Vagina (tissue), 2 donors: ENCODE data around the gene TKTL1. TPM values are rescaled to one million over a fixed set of nuclear protein-coding genes. Genes with fewer than 3 reads are reported as not detected.
"Not testable (repeated sequence)": the region's sequence is repeated elsewhere in the genome, so short reads cannot be mapped to it uniquely, and the experiment has no call there.

Experiments used
- DNase-seq, 2 donors: peaks; one replicate each; pipeline ENCODE4 v3.0.0-alpha.2; 2017; ENCODE audit errors: extremely low spot score in 2 of 2
- H3K27ac ChIP-seq: fragments of 200-600 bp; sonication (generic); one replicate; pipeline ENCODE4 v1.5.1; 2019
- H3K27me3 ChIP-seq: fragments of 200-600 bp; sonication (generic); one replicate; pipeline ENCODE4 v1.5.1; 2019
- H3K36me3 ChIP-seq, 2 donors: fragments of 200-600 bp; sonication (generic); one replicate each; pipeline ENCODE4 v1.5.1; 2017 to 2019
- H3K4me1 ChIP-seq: fragments of 200-600 bp; sonication (generic); one replicate; pipeline ENCODE4 v1.5.1; 2019
- H3K4me3 ChIP-seq, 2 donors: fragments of 200-600 bp; sonication (generic); 1 replicate in 1 of 2; 2 replicates in 1 of 2; pipeline ENCODE4 v1.5.1; 2016 to 2019
- H3K9me3 ChIP-seq: fragments of 200-600 bp; sonication (generic); one replicate; pipeline ENCODE4 v1.5.1; 2019
- CTCF ChIP-seq, 3 experiments: fragments of 450-650 bp in 2 of 3; fragments of 200-600 bp in 1 of 3; sonication (generic) in 1 of 3; IDR thresholded peaks; one replicate each; pipeline ENCODE4 v1.5.1; 2017 to 2019; ENCODE audit warnings: antibody characterized with exemption in 3 of 3, mild to moderate bottlenecking in 2 of 3, moderate library complexity in 2 of 3
- POLR2A ChIP-seq, 2 donors: fragments of 450-650 bp; IDR thresholded peaks; one replicate each; pipeline ENCODE4 v1.6.1; 2017; ENCODE audit warnings: antibody characterized with exemption in 2 of 2, mild to moderate bottlenecking in 2 of 2, moderate library complexity in 2 of 2
- POLR2AphosphoS5 ChIP-seq, 2 donors: sonication (generic); formaldehyde crosslinking; IDR thresholded peaks; one replicate each; pipeline ENCODE4 v1.9.0; 2017; ENCODE audit warnings: antibody characterized with exemption in 2 of 2, mild to moderate bottlenecking in 2 of 2, low read depth in 1 of 2; ENCODE audit not compliant: insufficient read depth in 1 of 2
- intact Hi-C: fragments of 100-400 bp; cut with DNase I; formaldehyde crosslinking; loops from one replicate; pipeline ENCODE4 v1.15.1; 2023
- total RNA-seq: library from RNA; depleted of rRNA; stranded (reverse); fragments of >200 nt; gene quantifications from one replicate; pipeline ENCODE4 v1.2.3, GENCODE V29; 2016

Gene TKTL1
- total RNA-seq, 1 donor from 2014 or later = not detected

- intact Hi-C loops, H3K4me1 ChIP-seq, H3K27me3 ChIP-seq, H3K27ac ChIP-seq, DNase-seq, H3K36me3 ChIP-seq, H3K9me3 ChIP-seq, H3K4me3 ChIP-seq: not testable (repeated sequence)
Observed at GRCh38 chrX:154343620-154344019, 48.0 kb downstream of the TKTL1 start.

- Histone ChIP-seq H3K36me3 (peaks cover 0 to 32% of the 10 kb centered on the region in 2 donors), H3K4me1 (no peaks in the 10 kb centered on the region), H3K27ac (no peak overlapping the region), H3K27me3 (no peaks in the 10 kb centered on the region), H3K4me3 (no peak overlapping the region), H3K9me3 (no peaks in the 10 kb centered on the region)
- no peak for TF ChIP-seq POLR2A (IDR thresholded peaks at IDR 0.05)
- TF ChIP-seq POLR2AphosphoS5 (IDR thresholded peaks at IDR 0.05; ENCODE audit: insufficient read depth in 1 of 2, low read depth in 1 of 2) = peak in 1 of 2 donors; percentile 7
- no peak for DNase-seq
- intact Hi-C loops = no loop called here
Observed at GRCh38 chrX:154348114-154348531, 52.5 kb downstream of the TKTL1 start.

GRCh38 chrX:154348646-154349358 is 53.2 kb downstream of the TKTL1 start:
- DNase-seq = no peak
- Histone ChIP-seq H3K4me3 (no peak overlapping the region), H3K27ac (no peak overlapping the region), H3K36me3 (peaks cover 0 to 38% of the 10 kb centered on the region in 2 donors), H3K9me3 (no peaks in the 10 kb centered on the region), H3K27me3 (no peaks in the 10 kb centered on the region), H3K4me1 (no peaks in the 10 kb centered on the region)
- TF ChIP-seq POLR2AphosphoS5 (IDR thresholded peaks at IDR 0.05; ENCODE audit: insufficient read depth in 1 of 2, low read depth in 1 of 2) = peak in 1 of 2 donors; percentile 41
- no peak for TF ChIP-seq CTCF (IDR thresholded peaks at IDR 0.05)
- intact Hi-C loops = no loop called here

- Histone ChIP-seq H3K9me3 (no peaks in the 10 kb centered on the region), H3K36me3 (peaks cover 0 to 45% of the 10 kb centered on the region in 2 donors), H3K4me1 (no peaks in the 10 kb centered on the region), H3K27ac (no peak overlapping the region), H3K4me3 (no peak overlapping the region), H3K27me3 (no peaks in the 10 kb centered on the region)
- DNase-seq = no peak
- intact Hi-C loops = no loop called here
- peak in 1 of 2 donors; percentile 53 for TF ChIP-seq POLR2AphosphoS5 (IDR thresholded peaks at IDR 0.05; ENCODE audit: insufficient read depth in 1 of 2, low read depth in 1 of 2)
- no peak for TF ChIP-seq CTCF (IDR thresholded peaks at IDR 0.05)
- no peak for TF ChIP-seq POLR2A (IDR thresholded peaks at IDR 0.05)
Observed at GRCh38 chrX:154349359-154349935, 53.9 kb downstream of the TKTL1 start.

GRCh38 chrX:154349979-154350378 is 54.4 kb downstream of the TKTL1 start:
- Histone ChIP-seq H3K9me3 (no peaks in the 10 kb centered on the region), H3K27me3 (no peaks in the 10 kb centered on the region), H3K4me1 (no peaks in the 10 kb centered on the region), H3K27ac (no peak overlapping the region), H3K36me3 (peaks cover 0 to 50% of the 10 kb centered on the region in 2 donors), H3K4me3 (no peak overlapping the region)
- intact Hi-C loops = no loop called here
- no peak for DNase-seq
- no peak for TF ChIP-seq CTCF (IDR thresholded peaks at IDR 0.05)
- no peak for TF ChIP-seq POLR2A (IDR thresholded peaks at IDR 0.05)
- no peak for TF ChIP-seq POLR2AphosphoS5 (IDR thresholded peaks at IDR 0.05; ENCODE audit: insufficient read depth in 1 of 2, low read depth in 1 of 2)
